Adrenal gland (tissue), 12 donors: ENCODE measurements around the gene NHS. TPM values are rescaled to one million over a fixed set of nuclear protein-coding genes. Genes with fewer than 3 reads are reported as not detected.

Experiments used
- DNase-seq, 7 donors: peaks; one replicate each; pipeline ENCODE4 v3.0.0-alpha.2; 2019 to 2020
- H3K27ac ChIP-seq, 5 donors: fragments of 200-600 bp; sonication (generic) in 4 of 5; 1 replicate in 3 of 5; 2 replicates in 2 of 5; pipeline versions ENCODE4 v1.5.1 to v1.8.0; 2016 to 2020; ENCODE audit warnings: mild to moderate bottlenecking in 1 of 5
- H3K27me3 ChIP-seq: fragments of 200-600 bp; 2 replicates; pipeline ENCODE4 v1.8.0; 2021
- H3K36me3 ChIP-seq, 2 donors: fragments of 200-600 bp; replicated peaks in 1 of 2; 1 replicate in 1 of 2; 2 replicates in 1 of 2; pipeline versions ENCODE4 v1.5.1 to v1.8.0; 2018 to 2022
- H3K4me1 ChIP-seq, 2 donors: fragments of 200-600 bp; replicated peaks in 1 of 2; 1 replicate in 1 of 2; 2 replicates in 1 of 2; pipeline versions ENCODE4 v1.5.1 to v1.8.0; 2018 to 2021
- H3K4me3 ChIP-seq, 4 donors: fragments of 200-600 bp; sonication (generic) in 3 of 4; one replicate each; pipeline ENCODE4 v1.5.1; 2016 to 2018
- H3K9me3 ChIP-seq, 3 donors: fragments of 200-600 bp; sonication (generic) in 1 of 3; replicated peaks in 1 of 3; 1 replicate in 2 of 3; 2 replicates in 1 of 3; pipeline versions ENCODE4 v1.5.1 to v1.8.0; 2016 to 2021
- CTCF ChIP-seq, 6 experiments: fragments of 450-650 bp in 4 of 6; fragments of 200-600 bp in 2 of 6; sonication (generic) in 1 of 6; IDR thresholded peaks; 1 replicate in 5 of 6; 2 replicates in 1 of 6; pipeline versions ENCODE4 v1.5.1 to v1.8.0; 2016 to 2021; ENCODE audit warnings: antibody characterized with exemption in 6 of 6, mild to moderate bottlenecking in 2 of 6, moderate library complexity in 1 of 6
- POLR2A ChIP-seq, 2 donors: fragments of 450-650 bp; IDR thresholded peaks; one replicate each; pipeline ENCODE4 v1.6.1; 2017; ENCODE audit warnings: antibody characterized with exemption in 2 of 2, mild to moderate bottlenecking in 2 of 2, moderate library complexity in 1 of 2
- WGBS, 4 donors: extraction: QIAGEN DNeasy Blood & Tissue Kit in 2 of 4; methylation state at CpG; one replicate each; pipeline versions ENCODE4 v1.1.5 to v1.1.7; 2013 to 2017; 5-methylcytosine and 5-hydroxymethylcytosine counted together
- intact Hi-C, 2 donors: fragments of 100-400 bp; cut with DNase I; formaldehyde crosslinking; loops; one replicate each; pipeline versions ENCODE4 v1.14.1 to v1.15.0; 2022 to 2023
- polyA plus RNA-seq, 3 donors: library from polyadenylated mRNA; stranded (reverse); fragments of 200-250 nt in 2 of 3; fragments of 350-450 nt in 1 of 3; fragmentation: Illumina TruSeq in 1 of 3; extraction: RNeasy Lipid Tissue Mini Kit (QIAGEN cat#74804) in 1 of 3; gene quantifications; one replicate each; pipeline ENCODE4 v1.2.3, GENCODE V29; 2013 to 2014
- total RNA-seq, 9 donors: library from RNA; depleted of rRNA in 4 of 9; stranded (reverse); fragments of >200 nt in 4 of 9; fragments of 120-200 nt in 1 of 9; fragmentation: NEBNext Ultra II Directional in 1 of 9; extraction: Animal tissue kit (Norgen Biotek cat#: 25700) in 1 of 9; gene quantifications; one replicate each; pipeline versions ENCODE4 v1.1.0 to v1.2.4, GENCODE V29; 2013 to 2023
- donor health status: healthy with polysubstance abuse.
- donor health status: Bipolar disorder and iron deficiency.
- donor health status: DM: yes; HTN: yes; CAD: no.
- donor health status: DM: no; HTN: no; CAD: no.
- donor health status: DM: no; HTN: no; CAD: no.
- donor health status: DM: yes; HTN: yes; CAD: no.

The NHS gene
- total and polyA plus RNA-seq, 12 donors = 4.4 to 12.5 (median 6.8) TPM

DNA sequence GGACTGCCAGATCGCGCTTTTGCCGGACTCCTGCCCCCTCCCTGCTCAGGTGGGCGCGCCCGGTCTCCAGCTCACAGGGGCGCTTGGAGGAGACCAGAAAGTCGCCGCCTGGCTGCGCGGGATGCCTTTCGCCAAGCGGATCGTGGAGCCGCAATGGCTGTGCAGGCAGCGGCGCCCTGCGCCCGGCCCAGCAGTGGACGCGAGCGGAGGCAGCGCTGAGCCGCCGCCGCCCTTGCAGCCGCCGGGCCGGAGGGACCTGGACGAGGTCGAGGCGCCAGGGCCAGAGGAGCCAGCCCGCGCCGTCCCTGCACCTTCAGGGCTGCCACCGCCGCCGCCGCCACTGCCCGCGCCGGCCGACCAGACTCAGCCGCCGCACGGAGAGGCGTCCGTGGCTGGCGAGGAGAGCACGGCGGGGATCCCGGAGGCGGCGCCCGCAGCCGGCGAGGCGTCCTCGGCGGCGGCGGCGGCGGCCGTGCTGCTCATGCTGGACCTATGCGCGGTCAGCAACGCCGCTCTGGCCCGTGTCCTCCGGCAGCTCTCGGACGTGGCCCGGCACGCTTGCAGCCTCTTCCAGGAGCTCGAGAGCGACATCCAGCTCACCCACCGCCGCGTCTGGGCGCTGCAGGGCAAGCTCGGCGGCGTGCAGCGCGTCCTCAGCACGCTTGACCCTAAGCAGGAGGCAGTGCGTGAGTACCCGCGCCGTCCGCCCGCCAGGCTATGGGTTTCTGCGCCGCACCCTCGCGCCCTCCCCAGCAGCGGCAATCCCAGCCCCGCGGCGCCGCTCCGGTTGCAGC, 834 bp downstream of the NHS start:
- H3K27me3 ChIP-seq = peaks cover 3% of the 10 kb centered on the region
- H3K9me3 ChIP-seq = no peaks in the 10 kb centered on the region
- TF ChIP-seq CTCF (IDR thresholded peaks at IDR 0.05) (no peak), POLR2A (IDR thresholded peaks at IDR 0.05) (peak in 1 of 2 donors; percentile 32)
- intact Hi-C loops = no loop called here
- 1 to 45% (median 27%) methylated on average over 11 to 99 of the region's 103 CpGs; no CpG with 5 or more reads in 1 of the 4 donors for WGBS, 4 donors
- H3K36me3 ChIP-seq = no peaks in the 10 kb centered on the region
- H3K4me3 ChIP-seq = peak overlapping the region; percentile 18 to 68 (median 42)
- H3K4me1 ChIP-seq = no peaks in the 10 kb centered on the region
- H3K27ac ChIP-seq = peak overlapping the region in 4 of 5 donors; percentile 37 to 78 (median 56)
- DNase-seq = peak; percentile 29 to 62 (median 37)

DNA sequence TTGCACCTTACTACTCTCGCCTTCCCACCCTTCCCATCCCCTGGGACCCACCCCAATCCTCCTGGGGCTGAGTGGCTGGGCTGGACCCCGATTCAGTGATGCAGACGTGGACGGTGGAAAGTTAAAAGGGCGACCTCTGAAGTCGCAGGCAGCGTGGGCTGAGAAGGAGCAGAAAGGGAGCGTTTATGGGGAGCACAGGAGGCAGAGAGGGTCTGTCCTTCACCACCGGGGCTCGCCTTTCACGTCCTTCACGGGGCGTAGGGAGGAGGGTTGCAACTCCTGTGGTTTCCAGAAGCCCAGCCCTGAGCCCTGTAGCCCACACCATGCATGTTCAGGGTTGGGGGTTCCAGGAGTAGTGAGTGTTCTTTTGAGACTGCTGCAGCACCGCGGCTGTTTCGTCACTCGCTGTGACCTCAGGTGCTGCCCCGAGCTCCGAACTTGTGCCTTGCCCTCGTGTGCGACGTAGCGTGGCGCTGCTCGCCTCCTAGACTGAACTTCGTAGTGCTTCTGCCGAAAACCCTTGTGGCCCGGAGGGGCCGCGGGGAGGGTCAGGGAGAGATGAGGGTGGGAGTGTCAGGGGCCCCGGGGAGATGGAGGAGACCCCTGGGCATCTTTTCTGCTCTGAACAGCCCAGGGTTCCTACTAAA, 1.6 kb downstream of the NHS start:
- Histone ChIP-seq H3K27me3 (peaks cover 3% of the 10 kb centered on the region), H3K27ac (peak overlapping the region in 4 of 5 donors; percentile 37 to 78 (median 51)), H3K4me1 (no peaks in the 10 kb centered on the region), H3K9me3 (no peaks in the 10 kb centered on the region), H3K36me3 (no peaks in the 10 kb centered on the region), H3K4me3 (peak overlapping the region; percentile 11 to 68 (median 42))
- 0 to 43% (median 16%) methylated on average over 4 to 31 of the region's 31 CpGs for WGBS, 4 donors
- DNase-seq = peak; percentile 25 to 60 (median 34)
- intact Hi-C loops = no loop called here
- TF ChIP-seq POLR2A (IDR thresholded peaks at IDR 0.05) (no peak), CTCF (IDR thresholded peaks at IDR 0.05) (no peak)

DNA sequence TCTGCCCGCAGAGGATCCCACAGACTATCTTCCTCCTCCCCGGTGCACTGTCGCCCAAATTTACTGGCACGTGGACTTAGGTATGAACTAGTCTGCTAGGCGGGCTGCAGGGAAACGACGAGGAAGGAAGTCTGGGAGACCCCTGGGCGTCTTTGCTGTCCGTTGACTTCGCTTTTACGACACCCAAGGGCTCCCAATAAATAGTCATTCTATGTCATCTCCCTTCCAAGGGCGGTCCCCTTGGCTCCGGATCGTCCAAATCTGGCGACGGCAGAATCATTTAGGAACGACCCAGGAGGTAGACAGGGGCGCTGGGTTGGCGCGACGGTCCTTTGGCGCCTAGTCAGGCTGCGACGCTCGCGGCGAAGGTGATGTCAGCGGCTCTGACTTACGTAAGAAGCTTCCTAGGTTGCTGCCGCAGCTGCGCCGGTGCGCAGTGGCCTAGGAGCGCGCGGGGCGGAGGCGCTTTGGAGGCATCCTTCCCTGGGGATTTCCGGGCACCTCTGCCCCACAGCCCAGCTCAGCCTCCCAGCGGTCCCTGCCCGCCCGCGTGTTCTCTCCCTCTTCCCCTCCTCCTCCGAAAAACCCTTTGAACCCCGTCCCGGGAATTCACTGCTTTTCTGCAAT, 2.2 kb downstream of the NHS start:
- 1 to 28% (median 15%) methylated on average over 9 to 46 of the region's 46 CpGs for WGBS, 4 donors
- Histone ChIP-seq H3K27me3 (peaks cover 3% of the 10 kb centered on the region), H3K9me3 (no peaks in the 10 kb centered on the region), H3K36me3 (no peaks in the 10 kb centered on the region), H3K4me1 (no peaks in the 10 kb centered on the region), H3K4me3 (peak overlapping the region in 3 of 4 donors; percentile 11 to 68 (median 34)), H3K27ac (peak overlapping the region in 4 of 5 donors; percentile 37 to 78 (median 51))
- intact Hi-C loops = no loop called here
- DNase-seq = peak; percentile 59 to 74 (median 62)
- TF ChIP-seq CTCF (IDR thresholded peaks at IDR 0.05) = no peak
- peak; percentile 17 to 72 for TF ChIP-seq POLR2A (IDR thresholded peaks at IDR 0.05)

- intact Hi-C loops = no loop called here
- Histone ChIP-seq H3K4me3 (peak overlapping the region in 2 of 4 donors; percentile 34 to 68), H3K4me1 (no peaks in the 10 kb centered on the region), H3K27ac (peak overlapping the region in 2 of 5 donors; percentile 65 to 78), H3K27me3 (peaks cover 3% of the 10 kb centered on the region), H3K9me3 (no peaks in the 10 kb centered on the region), H3K36me3 (no peaks in the 10 kb centered on the region)
- DNase-seq = no peak
- TF ChIP-seq POLR2A (IDR thresholded peaks at IDR 0.05) (no peak), CTCF (IDR thresholded peaks at IDR 0.05) (no peak)
- 11 to 40% (median 24%) methylated on average over 9 of the region's 9 CpGs for WGBS, 4 donors
Observed at GRCh38 chrX:17377795-17378194, 2.8 kb downstream of the NHS start.
